ENCODE results near the gene FAM240B. TPM values are rescaled to one million over a fixed set of nuclear protein-coding genes. Genes with fewer than 3 reads are reported as not detected.

FAM240B gene
- not detected for total RNA-seq

DNA sequence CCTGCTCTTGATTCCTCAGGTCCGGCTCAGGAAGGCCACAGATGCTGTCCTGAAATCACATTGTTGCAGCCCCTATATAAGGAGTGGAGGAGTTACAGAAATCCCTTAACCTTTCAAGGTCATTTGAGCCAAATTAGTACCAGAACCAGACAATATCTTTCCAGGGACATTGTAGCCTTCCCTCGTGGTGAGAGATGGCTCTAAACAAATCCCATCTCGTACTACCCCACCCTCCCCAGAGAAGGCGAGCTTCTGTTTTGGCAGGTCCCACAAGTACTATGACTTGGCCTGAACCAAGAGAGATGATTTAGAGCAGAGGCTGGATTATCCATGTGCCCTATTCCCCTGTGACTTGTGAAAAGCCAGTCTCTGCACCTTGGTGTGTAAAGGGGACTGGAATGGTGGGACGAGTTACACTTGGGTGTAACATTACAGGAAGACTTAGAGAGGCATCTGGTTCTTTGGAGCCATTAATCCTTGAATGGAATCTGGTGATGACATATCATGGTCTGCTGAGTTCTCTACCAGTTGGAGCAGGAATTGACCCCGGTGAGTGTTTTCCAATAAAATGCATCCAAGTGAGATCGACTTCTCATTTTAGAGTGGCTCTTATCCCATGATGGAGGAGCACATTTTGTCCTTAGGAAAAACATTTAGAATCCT, at the start of gene FAM240B:
Gene FAM240B, minus strand, starts transcription at position 51 of the 663 bp plus-strand sequence. CDS start 16,134 bp downstream, outside the sequence.
- DNase-seq (no peak), ATAC-seq (no peak)
- H3K36me3 Mint-ChIP-seq (ENCODE audit: insufficient read depth): no peaks in the 10 kb centered on the region
- H3K4me1 Mint-ChIP-seq (ENCODE audit: low read depth): no peaks in the 10 kb centered on the region
- H3K4me3 Mint-ChIP-seq: no peak within 1 kb of the TSS
- no peaks in the 10 kb centered on the region for H3K9me3 Mint-ChIP-seq
- no peaks in the 10 kb centered on the region for H3K27me3 Mint-ChIP-seq (ENCODE audit: low read depth)

DNA sequence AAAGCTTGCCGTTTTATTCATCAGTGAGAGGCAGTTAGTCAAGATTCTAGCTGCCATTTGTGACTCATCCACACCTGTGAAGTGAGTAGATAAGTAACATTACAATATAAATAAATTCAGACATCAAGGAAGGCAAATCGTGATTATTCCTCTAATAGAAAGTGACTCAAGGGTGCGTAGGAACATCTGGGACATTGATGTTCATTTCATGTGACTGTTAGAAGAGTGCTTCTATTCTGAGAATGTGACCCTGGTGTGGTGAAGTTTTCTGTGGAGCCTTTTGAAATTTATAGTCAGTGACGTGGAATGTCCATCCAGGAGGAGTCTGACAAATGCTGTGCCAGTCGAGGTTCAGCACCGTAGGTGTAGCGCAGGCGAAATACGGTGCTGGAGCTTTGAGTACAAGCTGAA, 48.4 kb upstream of the FAM240B start:
- Mint-ChIP-seq H3K27me3 (ENCODE audit: low read depth) (peaks cover 9% of the 10 kb centered on the region), H3K9me3 (peaks cover 10% of the 10 kb centered on the region), H3K36me3 (ENCODE audit: insufficient read depth) (no peaks in the 10 kb centered on the region), H3K4me3 (no peak overlapping the region), H3K4me1 (ENCODE audit: low read depth) (no peaks in the 10 kb centered on the region)
- DNase-seq: no peak
- no peak for ATAC-seq

DNA sequence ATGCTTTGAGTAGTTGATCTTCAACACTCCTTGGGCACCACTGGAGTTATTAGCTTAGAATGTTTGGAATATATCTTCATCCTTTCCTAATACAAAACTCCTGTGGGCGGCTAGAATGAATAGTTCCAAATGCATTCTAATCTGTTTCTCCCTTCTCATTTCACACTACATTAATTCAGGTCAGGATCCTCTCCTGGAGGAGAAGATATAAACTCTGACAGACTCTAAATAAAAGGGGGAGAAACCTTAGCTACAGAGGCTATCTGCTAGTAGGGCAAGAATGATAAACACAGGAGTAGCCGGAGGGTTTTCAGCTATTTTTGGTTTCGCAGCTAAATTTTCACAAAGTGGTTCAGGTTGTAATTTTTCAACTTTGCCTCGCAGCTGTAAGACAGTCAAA, 45.2 kb upstream of the FAM240B start:
- Mint-ChIP-seq H3K9me3 (peaks cover 10% of the 10 kb centered on the region), H3K36me3 (ENCODE audit: insufficient read depth) (no peaks in the 10 kb centered on the region), H3K4me3 (no peak overlapping the region), H3K27me3 (ENCODE audit: low read depth) (peaks cover 4% of the 10 kb centered on the region), H3K4me1 (ENCODE audit: low read depth) (no peaks in the 10 kb centered on the region)
- DNase-seq (no peak), ATAC-seq (no peak)

DNA sequence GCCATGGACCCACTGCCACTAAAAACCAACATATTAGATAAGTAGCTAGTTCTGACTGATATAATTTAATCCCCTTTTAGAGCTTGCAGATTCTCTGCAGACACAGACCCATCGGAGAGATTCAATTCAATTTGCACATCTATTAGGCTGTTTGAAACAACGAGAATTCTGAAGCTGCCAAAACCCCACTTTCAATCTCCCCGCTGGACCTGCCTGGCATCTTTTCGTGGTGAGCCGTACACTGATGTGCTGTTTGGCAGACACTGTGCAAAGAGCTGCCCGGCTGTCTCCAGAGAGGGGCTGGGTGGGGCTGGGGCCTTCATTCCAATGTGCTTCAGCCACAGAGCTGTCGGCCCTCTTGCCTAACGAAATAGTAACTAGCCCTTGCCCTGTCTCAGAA, 42.1 kb upstream of the FAM240B start:
- peaks cover 6% of the 10 kb centered on the region for H3K9me3 Mint-ChIP-seq
- no peaks in the 10 kb centered on the region for H3K4me1 Mint-ChIP-seq (ENCODE audit: low read depth)
- peaks cover 4% of the 10 kb centered on the region for H3K27me3 Mint-ChIP-seq (ENCODE audit: low read depth)
- no peak for DNase-seq
- no peak overlapping the region for H3K4me3 Mint-ChIP-seq
- no peak for ATAC-seq
- H3K36me3 Mint-ChIP-seq (ENCODE audit: insufficient read depth): no peaks in the 10 kb centered on the region

DNA sequence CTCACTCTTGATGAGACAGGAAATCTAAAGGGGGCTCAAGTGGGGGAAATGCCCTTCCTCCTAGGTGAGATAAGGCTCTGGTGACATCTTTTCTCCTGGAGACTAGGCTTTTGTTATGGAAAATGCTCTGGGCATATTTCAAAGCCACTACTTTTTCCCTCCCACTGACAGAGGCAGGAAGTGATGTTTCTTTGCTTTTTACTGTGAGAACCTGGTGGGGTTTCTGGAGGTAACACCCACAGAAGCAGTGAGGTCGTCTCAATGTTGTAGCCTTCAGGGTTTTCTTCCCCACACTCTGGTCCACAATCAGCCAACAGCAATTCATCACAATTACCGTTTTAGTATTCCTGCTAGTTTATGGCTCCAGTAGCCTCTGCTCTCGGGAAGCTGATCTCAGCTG, 41.4 kb upstream of the FAM240B start:
- DNase-seq: no peak
- no peaks in the 10 kb centered on the region for H3K36me3 Mint-ChIP-seq (ENCODE audit: insufficient read depth)

DNA sequence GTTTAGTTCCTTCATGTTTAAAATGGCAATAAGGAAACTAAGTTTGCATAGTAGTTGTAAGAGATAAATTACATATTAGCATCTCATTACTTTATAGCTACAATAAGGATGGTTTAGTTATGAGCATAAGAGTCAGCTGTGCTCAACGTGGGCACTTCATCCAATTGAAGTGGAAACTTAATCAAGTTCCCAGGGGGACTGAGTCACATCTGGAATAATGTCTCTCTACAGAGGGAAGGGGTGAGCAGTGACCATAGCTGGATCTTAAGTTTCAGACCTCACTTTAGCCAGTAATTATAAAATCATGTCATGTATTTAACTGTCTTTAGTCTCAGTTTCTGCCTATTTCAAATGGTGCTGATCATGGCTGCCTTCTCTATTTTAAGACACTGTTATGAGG, 36.8 kb upstream of the FAM240B start:
- Mint-ChIP-seq H3K4me3 (no peak overlapping the region), H3K27me3 (ENCODE audit: low read depth) (peaks cover 3% of the 10 kb centered on the region), H3K36me3 (ENCODE audit: insufficient read depth) (no peaks in the 10 kb centered on the region), H3K9me3 (no peaks in the 10 kb centered on the region), H3K4me1 (ENCODE audit: low read depth) (no peaks in the 10 kb centered on the region)
- DNase-seq (no peak), ATAC-seq (no peak)

More for the DNA sequence above, 41.4 kb upstream of the FAM240B start:
- Mint-ChIP-seq H3K4me1 (ENCODE audit: low read depth) (no peaks in the 10 kb centered on the region), H3K27me3 (ENCODE audit: low read depth) (peaks cover 4% of the 10 kb centered on the region), H3K4me3 (no peak overlapping the region), H3K9me3 (peaks cover 6% of the 10 kb centered on the region)
- ATAC-seq: no peak

DNA sequence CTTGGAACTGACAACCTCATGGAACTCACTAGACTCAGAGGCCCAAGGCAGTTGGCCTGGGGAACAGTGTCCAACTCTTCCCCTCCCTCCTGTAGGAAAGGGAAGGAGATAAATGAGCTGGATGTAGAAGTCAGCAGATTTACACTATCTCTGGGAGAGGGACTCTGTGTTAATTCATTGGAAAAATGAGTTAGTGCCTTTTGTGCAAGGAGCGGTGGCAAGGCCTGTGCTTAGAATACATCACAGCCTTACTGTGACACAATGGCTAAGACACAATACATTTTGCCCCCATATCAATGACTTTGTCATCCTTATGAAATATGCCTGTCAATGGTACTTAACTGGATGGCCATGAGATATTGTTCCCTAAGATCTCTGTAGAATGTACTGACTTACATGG, 28.0 kb upstream of the FAM240B start:
- DNase-seq: no peak
- Mint-ChIP-seq H3K4me1 (ENCODE audit: low read depth) (no peaks in the 10 kb centered on the region), H3K36me3 (ENCODE audit: insufficient read depth) (no peaks in the 10 kb centered on the region), H3K4me3 (no peak overlapping the region), H3K9me3 (no peaks in the 10 kb centered on the region), H3K27me3 (ENCODE audit: low read depth) (peaks cover 7% of the 10 kb centered on the region)
- ATAC-seq: no peak

DNA sequence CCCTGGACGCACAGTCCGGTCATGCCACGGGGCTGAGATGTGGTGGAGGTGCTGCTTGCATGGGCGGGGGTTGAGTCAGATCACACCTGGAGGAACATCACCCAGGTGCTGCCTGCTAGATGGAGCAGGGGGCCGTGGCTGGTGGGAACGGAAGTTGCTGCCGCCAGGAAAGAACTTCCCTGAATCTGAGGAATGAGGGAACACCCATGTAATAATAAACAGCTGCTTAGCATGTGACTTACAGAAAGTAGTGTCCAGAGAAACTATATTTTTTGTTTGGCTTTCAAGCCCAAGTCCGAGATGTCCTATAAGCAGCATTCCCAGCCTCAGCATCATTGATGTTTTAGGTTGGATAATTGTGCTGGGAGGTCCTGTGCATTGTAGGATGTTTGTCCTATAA, 27.1 kb upstream of the FAM240B start:
- Mint-ChIP-seq H3K36me3 (ENCODE audit: insufficient read depth) (no peaks in the 10 kb centered on the region), H3K4me1 (ENCODE audit: low read depth) (no peaks in the 10 kb centered on the region), H3K4me3 (no peak overlapping the region), H3K27me3 (ENCODE audit: low read depth) (peaks cover 10% of the 10 kb centered on the region), H3K9me3 (no peaks in the 10 kb centered on the region)
- DNase-seq (no peak), ATAC-seq (no peak)

DNA sequence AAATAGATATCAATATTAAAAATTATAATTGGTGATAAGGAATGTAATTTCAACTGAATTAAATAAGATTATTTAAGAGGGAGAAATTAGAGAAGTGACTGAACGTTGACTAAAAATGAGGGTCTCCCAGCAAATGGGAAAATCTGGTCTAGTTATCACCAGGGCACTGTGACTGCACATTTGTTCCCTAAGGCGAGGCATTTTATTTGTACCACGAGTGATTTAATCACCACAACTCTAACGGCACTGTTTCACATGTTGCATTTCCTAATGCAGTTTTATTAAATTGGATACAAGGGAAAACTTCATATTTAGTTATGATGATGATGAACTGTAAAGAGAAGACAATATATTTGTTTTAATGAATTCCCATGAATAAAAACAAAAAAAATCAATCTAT, 26.4 kb upstream of the FAM240B start:
- ATAC-seq (no peak), DNase-seq (no peak)
- no peaks in the 10 kb centered on the region for H3K4me1 Mint-ChIP-seq (ENCODE audit: low read depth)
- no peak overlapping the region for H3K4me3 Mint-ChIP-seq
- no peaks in the 10 kb centered on the region for H3K36me3 Mint-ChIP-seq (ENCODE audit: insufficient read depth)
- peaks cover 8% of the 10 kb centered on the region for H3K27me3 Mint-ChIP-seq (ENCODE audit: low read depth)
- no peaks in the 10 kb centered on the region for H3K9me3 Mint-ChIP-seq

DNA sequence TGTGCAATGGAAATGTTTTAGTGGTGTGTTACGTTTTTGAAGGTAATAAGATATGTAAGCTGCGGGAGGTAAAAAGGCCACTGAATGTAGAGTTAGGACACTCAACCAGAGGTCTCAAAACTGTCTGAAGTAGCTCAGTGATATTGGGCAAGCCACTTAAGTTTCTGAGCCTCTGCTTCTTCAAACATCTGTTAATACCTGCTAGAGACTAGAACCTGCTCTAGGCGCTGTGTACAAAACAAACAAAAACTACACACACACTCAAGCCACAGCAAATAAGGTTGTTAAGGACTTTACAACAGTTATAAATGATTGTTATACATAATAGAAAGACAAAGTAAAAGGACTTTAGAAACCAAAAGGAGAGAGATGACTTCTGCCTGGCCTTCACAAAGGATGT, 24.6 kb upstream of the FAM240B start:
- Mint-ChIP-seq H3K27me3 (ENCODE audit: low read depth) (peaks cover 8% of the 10 kb centered on the region), H3K4me1 (ENCODE audit: low read depth) (no peaks in the 10 kb centered on the region), H3K4me3 (no peak overlapping the region), H3K9me3 (no peaks in the 10 kb centered on the region), H3K36me3 (ENCODE audit: insufficient read depth) (no peaks in the 10 kb centered on the region)
- DNase-seq (no peak), ATAC-seq (no peak)

DNA sequence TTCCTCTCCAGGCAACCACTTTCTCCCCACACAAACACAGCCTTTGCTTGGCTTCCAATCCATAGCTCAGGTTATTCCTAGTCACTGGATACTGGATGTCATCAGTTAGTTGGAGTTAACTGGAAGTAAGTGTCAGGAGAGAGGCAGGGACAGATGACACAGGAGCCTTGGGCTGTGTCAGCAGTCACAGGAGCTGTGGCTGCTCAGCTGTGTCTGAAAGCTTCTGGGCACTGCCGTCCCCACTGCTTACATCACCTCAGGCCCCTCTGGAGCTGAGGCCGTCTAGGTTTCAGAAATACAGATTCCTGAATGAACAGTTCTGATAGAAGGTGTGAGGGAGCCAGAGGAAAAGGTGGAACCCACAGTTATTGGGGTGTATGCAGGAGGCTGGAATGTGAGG, 17.3 kb upstream of the FAM240B start:
- ATAC-seq: no peak

DNA sequence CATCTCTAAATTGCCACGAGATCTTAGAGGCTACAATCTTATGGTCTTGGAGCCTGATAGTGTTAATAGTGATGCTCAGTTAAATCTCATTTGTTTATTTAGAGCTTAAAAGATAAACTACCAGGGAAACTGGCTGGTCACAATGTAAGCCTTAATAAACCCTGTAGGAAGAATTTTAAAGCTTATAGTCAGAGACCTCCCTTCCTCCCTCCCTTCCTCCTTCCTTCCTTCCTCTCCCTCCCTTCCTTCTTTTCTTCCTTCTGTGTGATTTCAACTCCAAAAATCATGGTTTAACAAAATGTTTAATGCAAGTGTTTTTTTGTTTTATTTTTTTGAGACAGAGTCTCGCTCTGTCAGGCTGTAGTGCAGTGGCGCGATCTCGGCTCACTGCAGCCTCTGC, 14.9 kb upstream of the FAM240B start:
- DNase-seq (no peak), ATAC-seq (no peak)
- no peaks in the 10 kb centered on the region for H3K4me1 Mint-ChIP-seq (ENCODE audit: low read depth)
- H3K9me3 Mint-ChIP-seq: no peaks in the 10 kb centered on the region
- H3K4me3 Mint-ChIP-seq: no peak overlapping the region
- no peaks in the 10 kb centered on the region for H3K36me3 Mint-ChIP-seq (ENCODE audit: insufficient read depth)
- H3K27me3 Mint-ChIP-seq (ENCODE audit: low read depth): peaks cover 13% of the 10 kb centered on the region

More for the DNA sequence above, 17.3 kb upstream of the FAM240B start:
- Mint-ChIP-seq H3K27me3 (ENCODE audit: low read depth) (peaks cover 7% of the 10 kb centered on the region), H3K9me3 (no peaks in the 10 kb centered on the region), H3K4me3 (no peak overlapping the region), H3K4me1 (ENCODE audit: low read depth) (no peaks in the 10 kb centered on the region), H3K36me3 (ENCODE audit: insufficient read depth) (no peaks in the 10 kb centered on the region)
- no peak for DNase-seq

DNA sequence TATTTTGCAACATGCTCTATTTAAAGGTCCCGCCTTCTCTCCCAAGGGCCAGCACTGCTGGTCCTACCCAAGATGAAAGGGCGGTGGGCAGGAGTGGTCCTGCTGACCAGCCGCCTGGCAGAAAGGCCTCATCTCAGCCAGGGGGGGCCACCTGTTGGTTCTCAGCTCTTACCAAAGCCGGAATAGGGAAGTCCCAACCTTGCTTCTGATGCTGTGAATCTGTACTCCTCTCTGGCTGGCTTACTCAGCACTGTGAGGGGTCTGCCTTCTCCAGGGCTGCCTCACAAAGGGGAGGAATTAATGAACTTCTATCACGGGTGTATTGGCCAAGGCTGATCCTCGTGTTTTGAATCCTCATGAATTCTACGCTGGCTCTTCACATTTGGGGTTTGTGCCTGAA, 13.6 kb upstream of the FAM240B start:
- Mint-ChIP-seq H3K36me3 (ENCODE audit: insufficient read depth) (no peaks in the 10 kb centered on the region), H3K4me1 (ENCODE audit: low read depth) (no peaks in the 10 kb centered on the region), H3K9me3 (no peaks in the 10 kb centered on the region), H3K4me3 (no peak overlapping the region), H3K27me3 (ENCODE audit: low read depth) (peaks cover 9% of the 10 kb centered on the region)
- DNase-seq: no peak
- no peak for ATAC-seq

DNA sequence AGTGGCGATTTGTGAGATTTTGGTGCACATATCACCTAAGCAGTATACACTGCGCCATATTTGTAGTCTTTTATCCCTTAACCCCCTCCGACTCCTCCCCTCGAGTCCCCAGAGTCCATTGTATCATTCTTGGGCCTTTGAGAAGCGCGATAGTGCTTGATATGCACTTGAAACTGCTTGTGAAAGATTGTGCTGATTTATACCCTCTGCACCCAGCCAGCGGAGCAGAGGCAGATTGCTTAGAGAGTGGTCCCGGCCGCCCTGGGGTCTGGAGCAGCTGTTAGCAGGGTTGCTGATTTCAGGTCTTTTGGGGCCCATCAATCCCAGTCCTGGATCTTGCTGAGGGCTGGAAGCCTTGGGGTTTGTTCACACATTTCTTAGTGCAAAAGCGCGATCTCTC, 13.0 kb upstream of the FAM240B start:
- ATAC-seq (no peak), DNase-seq (no peak)
- Mint-ChIP-seq H3K4me1 (ENCODE audit: low read depth) (no peaks in the 10 kb centered on the region), H3K9me3 (no peaks in the 10 kb centered on the region), H3K27me3 (ENCODE audit: low read depth) (peaks cover 5% of the 10 kb centered on the region), H3K36me3 (ENCODE audit: insufficient read depth) (no peaks in the 10 kb centered on the region), H3K4me3 (no peak overlapping the region)

DNA sequence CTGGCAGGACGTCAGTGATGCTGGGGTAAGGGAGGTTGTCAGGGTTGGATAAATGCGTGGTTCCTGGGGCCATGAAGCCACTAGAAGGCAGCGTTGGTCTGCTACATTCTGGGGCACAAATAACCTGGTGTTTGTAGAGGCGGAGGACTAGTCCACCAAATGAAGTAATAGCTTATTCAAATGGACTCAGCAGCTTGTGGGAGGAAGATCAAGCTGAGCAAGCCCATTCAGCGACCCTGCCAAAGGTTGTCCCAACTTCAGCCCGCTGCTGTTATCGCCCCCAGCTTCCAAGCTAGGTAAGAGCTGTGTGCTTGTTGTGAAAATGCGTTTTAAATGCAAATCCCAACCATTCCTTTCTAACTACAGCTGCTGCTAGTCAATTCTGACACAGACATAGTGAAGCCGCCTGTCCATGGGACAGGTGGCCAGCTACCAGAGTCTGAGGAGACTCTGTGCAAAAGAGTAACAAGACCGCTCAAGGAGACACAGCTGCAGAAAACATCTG, 7.6 kb upstream of the FAM240B start:
- Mint-ChIP-seq H3K36me3 (ENCODE audit: insufficient read depth) (no peaks in the 10 kb centered on the region), H3K9me3 (no peaks in the 10 kb centered on the region), H3K27me3 (ENCODE audit: low read depth) (peaks cover 5% of the 10 kb centered on the region), H3K4me3 (no peak overlapping the region), H3K4me1 (ENCODE audit: low read depth) (no peaks in the 10 kb centered on the region)
- no peak for ATAC-seq
- no peak for DNase-seq

Data from activated T-cell treated with anti-CD3 and anti-CD28 coated beads, Interleukin-2, amount 50 U/mL, for 4 hours (primary cell).